ENCODE data around the gene PTCD2.
"Not testable (repeated sequence)": the region's sequence is repeated elsewhere in the genome, so short reads cannot be mapped to it uniquely, and the experiment has no call there.

The PTCD2 gene

GRCh38 chr5:72301557-72301956 lies 18.6 kb upstream of the PTCD2 start:
- Histone ChIP-seq H3K27ac (ENCODE audit: low read depth, low read length) (no peak overlapping the region), H3K27me3 (ENCODE audit: control insufficient read depth, insufficient read depth, low read length) (no peaks in the 10 kb centered on the region)

GRCh38 chr5:72302171-72302570 lies 18.0 kb upstream of the PTCD2 start:
- H3K27me3 ChIP-seq (ENCODE audit: control insufficient read depth, insufficient read depth, low read length) = no peaks in the 10 kb centered on the region
- no peaks in the 10 kb centered on the region for H3K36me3 ChIP-seq (ENCODE audit: control insufficient read depth, insufficient read depth, low read length)
- H3K4me3 ChIP-seq (ENCODE audit: low read length) = no peak overlapping the region
- H3K27ac ChIP-seq (ENCODE audit: low read depth, low read length) = no peak overlapping the region
- no peaks in the 10 kb centered on the region for H3K4me1 ChIP-seq (ENCODE audit: control insufficient read depth, insufficient read depth, low read length)
- no peak overlapping the region for H3K9ac ChIP-seq (ENCODE audit: low read length)

More at GRCh38 chr5:72301557-72301956, 18.6 kb upstream of the PTCD2 start:
- Histone ChIP-seq H3K4me1 (ENCODE audit: control insufficient read depth, insufficient read depth, low read length) (no peaks in the 10 kb centered on the region), H3K9ac (ENCODE audit: low read length) (no peak overlapping the region), H3K4me3 (ENCODE audit: low read length) (no peak overlapping the region), H3K36me3 (ENCODE audit: control insufficient read depth, insufficient read depth, low read length) (no peaks in the 10 kb centered on the region)

GRCh38 chr5:72305194-72306142 lies 14.7 kb upstream of the PTCD2 start:
- H3K9ac ChIP-seq (ENCODE audit: low read length) = no peak overlapping the region
- H3K27ac ChIP-seq (ENCODE audit: low read depth, low read length) = no peak overlapping the region
- peaks cover 2% of the 10 kb centered on the region for H3K4me1 ChIP-seq (ENCODE audit: control insufficient read depth, insufficient read depth, low read length)
- H3K36me3 ChIP-seq (ENCODE audit: control insufficient read depth, insufficient read depth, low read length) = peaks cover 6% of the 10 kb centered on the region
- H3K4me3 ChIP-seq (ENCODE audit: low read length) = no peak overlapping the region
- no peaks in the 10 kb centered on the region for H3K27me3 ChIP-seq (ENCODE audit: control insufficient read depth, insufficient read depth, low read length)

- peaks cover 6% of the 10 kb centered on the region for H3K36me3 ChIP-seq (ENCODE audit: control insufficient read depth, insufficient read depth, low read length)
- peak overlapping the region; percentile 10 for H3K9ac ChIP-seq (ENCODE audit: low read length)
- peaks cover 2% of the 10 kb centered on the region for H3K4me1 ChIP-seq (ENCODE audit: control insufficient read depth, insufficient read depth, low read length)
- H3K27me3 ChIP-seq (ENCODE audit: control insufficient read depth, insufficient read depth, low read length) = no peaks in the 10 kb centered on the region
- H3K4me3 ChIP-seq (ENCODE audit: low read length) = peak overlapping the region; percentile 79
- peak overlapping the region; percentile 85 for H3K27ac ChIP-seq (ENCODE audit: low read depth, low read length)
Measured at GRCh38 chr5:72307573-72307967, 12.6 kb upstream of the PTCD2 start.

- Histone ChIP-seq H3K4me3 (ENCODE audit: low read length) (peak overlapping the region; percentile 79), H3K27me3 (ENCODE audit: control insufficient read depth, insufficient read depth, low read length) (no peaks in the 10 kb centered on the region), H3K9ac (ENCODE audit: low read length) (peak overlapping the region; percentile 10), H3K27ac (ENCODE audit: low read depth, low read length) (peak overlapping the region; percentile 85), H3K4me1 (ENCODE audit: control insufficient read depth, insufficient read depth, low read length) (peaks cover 2% of the 10 kb centered on the region), H3K36me3 (ENCODE audit: control insufficient read depth, insufficient read depth, low read length) (peaks cover 6% of the 10 kb centered on the region)
Measured at GRCh38 chr5:72307968-72308852, 12.0 kb upstream of the PTCD2 start.

DNA sequence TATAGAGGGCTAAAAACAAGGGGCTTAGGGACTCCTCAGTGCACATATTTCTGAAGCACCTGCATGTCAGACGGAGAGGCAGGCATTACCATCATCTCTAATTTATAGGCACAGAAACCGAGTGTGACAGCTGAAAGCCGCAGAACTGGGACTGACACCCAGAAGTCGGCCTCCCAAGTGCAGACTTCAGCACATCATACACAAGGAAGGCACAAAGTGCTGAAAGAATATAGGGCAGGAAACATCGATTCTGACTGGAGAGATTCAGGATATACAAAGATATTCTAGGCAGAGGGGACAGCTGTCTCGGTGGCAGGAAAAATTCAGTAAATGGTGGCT lies 11.4 kb upstream of the PTCD2 start:
- H3K27me3 ChIP-seq (ENCODE audit: control insufficient read depth, insufficient read depth, low read length) = no peaks in the 10 kb centered on the region
- peak overlapping the region; percentile 19 for H3K4me3 ChIP-seq (ENCODE audit: low read length)
- H3K27ac ChIP-seq (ENCODE audit: low read depth, low read length) = no peak overlapping the region
- no peak overlapping the region for H3K9ac ChIP-seq (ENCODE audit: low read length)
- peaks cover 2% of the 10 kb centered on the region for H3K4me1 ChIP-seq (ENCODE audit: control insufficient read depth, insufficient read depth, low read length)
- H3K36me3 ChIP-seq (ENCODE audit: control insufficient read depth, insufficient read depth, low read length) = peaks cover 6% of the 10 kb centered on the region

DNA sequence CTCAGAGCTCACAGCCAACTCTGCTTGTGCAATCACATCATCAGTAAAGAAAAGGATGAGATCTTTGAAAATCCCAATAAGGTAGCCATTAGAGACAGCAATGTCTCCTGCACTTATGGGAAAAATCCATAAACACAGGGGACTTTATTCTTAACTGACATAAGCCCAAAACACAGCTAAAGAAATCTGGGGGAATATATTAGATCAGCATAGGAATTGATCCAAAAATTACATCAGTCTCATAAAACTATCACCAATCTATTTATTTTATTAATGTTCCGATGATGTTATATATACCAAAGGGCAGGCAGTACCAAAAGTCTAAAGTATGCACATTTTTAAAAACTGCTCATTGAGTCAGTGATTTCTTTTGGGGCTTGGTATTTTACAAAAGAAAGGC lies 7.0 kb upstream of the PTCD2 start:
- Histone ChIP-seq H3K36me3 (ENCODE audit: control insufficient read depth, insufficient read depth, low read length) (peaks cover 6% of the 10 kb centered on the region), H3K4me3 (ENCODE audit: low read length) (no peak overlapping the region), H3K27ac (ENCODE audit: low read depth, low read length) (no peak overlapping the region), H3K4me1 (ENCODE audit: control insufficient read depth, insufficient read depth, low read length) (no peaks in the 10 kb centered on the region), H3K27me3 (ENCODE audit: control insufficient read depth, insufficient read depth, low read length) (no peaks in the 10 kb centered on the region), H3K9ac (ENCODE audit: low read length) (no peak overlapping the region)

- H3K4me3 ChIP-seq (ENCODE audit: low read length) = no peak overlapping the region
- no peak overlapping the region for H3K27ac ChIP-seq (ENCODE audit: low read depth, low read length)
- no peaks in the 10 kb centered on the region for H3K27me3 ChIP-seq (ENCODE audit: control insufficient read depth, insufficient read depth, low read length)
- H3K9ac ChIP-seq (ENCODE audit: low read length) = no peak overlapping the region
- H3K36me3 ChIP-seq (ENCODE audit: control insufficient read depth, insufficient read depth, low read length) = peaks cover 6% of the 10 kb centered on the region
- H3K4me1 ChIP-seq (ENCODE audit: control insufficient read depth, insufficient read depth, low read length) = peaks cover 5% of the 10 kb centered on the region
Measured at GRCh38 chr5:72314571-72315172, 5.5 kb upstream of the PTCD2 start.

GRCh38 chr5:72319435-72319975 lies 668 bp upstream of the PTCD2 start:
- not testable (repeated sequence) for H3K36me3 ChIP-seq (ENCODE audit: control insufficient read depth, insufficient read depth, low read length); H3K4me1 ChIP-seq (ENCODE audit: control insufficient read depth, insufficient read depth, low read length); H3K27me3 ChIP-seq (ENCODE audit: control insufficient read depth, insufficient read depth, low read length)
- peak overlapping the region; percentile 95 for H3K4me3 ChIP-seq (ENCODE audit: low read length)
- peak overlapping the region; percentile 92 for H3K9ac ChIP-seq (ENCODE audit: low read length)
- H3K27ac ChIP-seq (ENCODE audit: low read depth, low read length) = peak overlapping the region; percentile 68

GRCh38 chr5:72324189-72324825 lies 4.1 kb downstream of the PTCD2 start:
- Histone ChIP-seq H3K4me1 (ENCODE audit: control insufficient read depth, insufficient read depth, low read length) (no peaks in the 10 kb centered on the region), H3K36me3 (ENCODE audit: control insufficient read depth, insufficient read depth, low read length) (no peaks in the 10 kb centered on the region), H3K27ac (ENCODE audit: low read depth, low read length) (no peak overlapping the region), H3K9ac (ENCODE audit: low read length) (no peak overlapping the region), H3K27me3 (ENCODE audit: control insufficient read depth, insufficient read depth, low read length) (no peaks in the 10 kb centered on the region), H3K4me3 (ENCODE audit: low read length) (no peak overlapping the region)

GRCh38 chr5:72325566-72326305 lies 5.6 kb downstream of the PTCD2 start:
- Histone ChIP-seq H3K36me3 (ENCODE audit: control insufficient read depth, insufficient read depth, low read length) (no peaks in the 10 kb centered on the region), H3K27ac (ENCODE audit: low read depth, low read length) (no peak overlapping the region), H3K4me3 (ENCODE audit: low read length) (no peak overlapping the region), H3K27me3 (ENCODE audit: control insufficient read depth, insufficient read depth, low read length) (no peaks in the 10 kb centered on the region), H3K4me1 (ENCODE audit: control insufficient read depth, insufficient read depth, low read length) (no peaks in the 10 kb centered on the region), H3K9ac (ENCODE audit: low read length) (no peak overlapping the region)

All from rectal smooth muscle tissue (tissue), 1 donor.